T-helper 17 cell (primary cell): Measurements from ENCODE around the gene TPBG. TPM values are rescaled to one million over a fixed set of nuclear protein-coding genes. Genes with fewer than 3 reads are reported as not detected.

ENCODE experiments used
- ATAC-seq: fragments of 150-1000 bp; cut with Tn5 transposase; 2 replicates; pipeline ENCODE4 v1.10.0; 2021; ENCODE audit warnings: mild to moderate bottlenecking, moderate library complexity
- DNase-seq, 3 donors: peaks; one replicate each; pipeline versions ENCODE4 v3.0.0 to v3.0.0-alpha.2; 2020 to 2021
- H3K9me3 ChIP-seq: one replicate; pipeline ENCODE4 v1.7.0; 2013; ENCODE audit warnings: low read length, mild to moderate bottlenecking; ENCODE audit not compliant: control insufficient read depth, poor library complexity, severe bottlenecking
- H3K27ac Mint-ChIP-seq: one replicate; pipeline ENCODE4 v1.8.0; 2022; ENCODE audit warnings: mild to moderate bottlenecking, moderate library complexity, mixed read lengths
- H3K27me3 Mint-ChIP-seq: one replicate; pipeline ENCODE4 v1.8.0; 2022; ENCODE audit warnings: mixed read lengths
- H3K36me3 Mint-ChIP-seq: one replicate; pipeline ENCODE4 v1.8.0; 2022; ENCODE audit warnings: low read depth, mixed read lengths
- H3K4me1 Mint-ChIP-seq: one replicate; pipeline ENCODE4 v1.8.0; 2022; ENCODE audit warnings: mild to moderate bottlenecking, mixed read lengths
- H3K4me3 Mint-ChIP-seq: one replicate; pipeline ENCODE4 v1.8.0; 2022; ENCODE audit warnings: mild to moderate bottlenecking, moderate library complexity, mixed read lengths
- total RNA-seq, 4 donors: library from RNA in 2 of 4; stranded (reverse) in 2 of 4; gene quantifications; one replicate each; pipeline ENCODE4 v1.2.3 and lab custom pipeline; 2022 to 2026

The TPBG gene, protein sequence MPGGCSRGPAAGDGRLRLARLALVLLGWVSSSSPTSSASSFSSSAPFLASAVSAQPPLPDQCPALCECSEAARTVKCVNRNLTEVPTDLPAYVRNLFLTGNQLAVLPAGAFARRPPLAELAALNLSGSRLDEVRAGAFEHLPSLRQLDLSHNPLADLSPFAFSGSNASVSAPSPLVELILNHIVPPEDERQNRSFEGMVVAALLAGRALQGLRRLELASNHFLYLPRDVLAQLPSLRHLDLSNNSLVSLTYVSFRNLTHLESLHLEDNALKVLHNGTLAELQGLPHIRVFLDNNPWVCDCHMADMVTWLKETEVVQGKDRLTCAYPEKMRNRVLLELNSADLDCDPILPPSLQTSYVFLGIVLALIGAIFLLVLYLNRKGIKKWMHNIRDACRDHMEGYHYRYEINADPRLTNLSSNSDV
- total RNA-seq (1 to 10 TPM in 1 of 2 donors, under 1 TPM in 1; 0.89 to 2.5 TPM), total RNA-seq (lab: John Stamatoyannopoulos, UW) (1.8 to 2.9 reads per million in 2 donors)

DNA sequence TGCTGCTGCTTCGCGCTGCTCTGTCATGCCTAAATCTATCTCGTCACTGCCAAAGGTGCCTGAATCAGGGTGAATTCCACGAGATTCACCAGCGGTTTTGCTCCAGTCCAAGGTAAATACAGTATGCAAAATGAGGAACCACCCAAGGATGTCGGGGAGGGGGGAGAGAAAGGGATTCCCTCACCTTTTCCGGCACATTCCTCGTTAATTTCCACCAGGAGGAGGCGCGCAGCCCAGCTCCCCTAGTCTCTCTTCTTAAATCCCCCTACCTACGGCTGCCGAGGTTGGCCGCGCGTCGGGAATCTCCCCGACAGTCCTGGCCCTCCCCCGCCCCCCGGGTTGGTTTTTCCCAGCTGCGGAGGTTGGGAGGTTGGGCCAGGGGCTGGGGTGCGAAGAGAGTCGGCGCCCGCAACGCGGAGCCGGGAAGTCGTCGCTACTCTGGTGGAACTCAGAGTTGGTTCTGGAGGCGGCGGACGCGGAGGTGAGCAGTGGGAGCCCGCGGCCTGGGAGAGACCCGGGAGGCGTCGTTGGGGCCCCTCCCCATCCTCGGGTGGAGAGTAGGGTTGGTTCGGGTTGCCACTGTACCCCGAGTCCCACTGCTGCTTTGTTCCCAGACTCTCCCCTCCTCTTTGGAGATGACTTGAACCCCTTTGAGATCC is at the start of gene TPBG:
Gene TPBG (plus strand): TSS at position 390 of the 659 bp plus-strand sequence. CDS start 1,145 bp downstream, outside the sequence.
- DNase-seq (peak in 1 of 3 donors; percentile 14), ATAC-seq (peak; percentile 69)
- Mint-ChIP-seq H3K36me3 (peaks cover 2% of the 10 kb centered on the region), H3K27me3 (peaks cover 47% of the 10 kb centered on the region), H3K4me1 (peaks cover 21% of the 10 kb centered on the region), H3K27ac (peak within 1 kb of the TSS; percentile 60), H3K4me3 (peak within 1 kb of the TSS; percentile 93)
- H3K9me3 ChIP-seq = no peaks in the 10 kb centered on the region

DNA sequence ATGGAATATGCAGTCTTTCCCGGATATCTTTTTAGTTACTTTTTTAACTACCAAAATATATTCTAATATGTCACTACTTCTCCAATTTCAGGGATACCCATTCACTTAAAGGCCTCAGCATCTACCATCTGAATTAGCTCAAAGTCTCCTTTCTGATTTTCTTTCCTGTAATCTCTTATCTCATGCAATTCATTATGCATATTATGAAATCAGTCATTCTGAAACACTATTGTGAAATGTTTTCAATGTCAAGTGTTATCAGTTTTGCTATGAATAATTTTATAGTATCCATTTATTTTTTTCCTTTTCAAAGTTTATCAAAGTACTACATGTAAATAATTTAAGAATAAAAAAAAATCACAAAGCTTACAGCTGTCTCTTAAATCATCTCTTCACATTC is 41.2 kb upstream of the TPBG start:
- Mint-ChIP-seq H3K27ac (no peak overlapping the region), H3K4me3 (no peak overlapping the region), H3K4me1 (no peaks in the 10 kb centered on the region), H3K27me3 (no peaks in the 10 kb centered on the region), H3K36me3 (no peaks in the 10 kb centered on the region)
- no peaks in the 10 kb centered on the region for H3K9me3 ChIP-seq
- DNase-seq = no peak
- no peak for ATAC-seq

DNA sequence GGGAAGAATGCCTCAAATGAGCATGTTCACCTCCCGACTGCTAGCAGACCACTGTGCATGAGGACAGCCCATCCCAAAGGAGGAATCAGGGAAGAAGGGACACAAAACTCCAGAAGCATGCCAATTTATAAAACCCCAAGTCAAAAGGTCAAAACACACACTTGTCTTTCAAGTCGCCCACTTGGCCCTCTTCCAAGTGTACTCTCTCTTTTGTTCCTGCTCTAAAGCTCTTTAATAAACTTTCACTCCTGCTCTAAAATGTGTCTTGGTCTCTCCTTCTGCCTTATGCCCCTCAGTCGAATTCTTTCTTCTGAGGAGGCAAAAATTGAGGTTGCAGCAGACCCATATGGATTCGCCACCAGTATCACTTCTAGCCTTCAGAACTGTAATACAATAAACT is 33.9 kb upstream of the TPBG start:
- H3K36me3 Mint-ChIP-seq = no peaks in the 10 kb centered on the region
- DNase-seq = no peak
- H3K27me3 Mint-ChIP-seq = peaks cover 53% of the 10 kb centered on the region
- H3K27ac Mint-ChIP-seq = no peak overlapping the region
- no peak overlapping the region for H3K4me3 Mint-ChIP-seq
- H3K9me3 ChIP-seq = no peaks in the 10 kb centered on the region
- peaks cover 4% of the 10 kb centered on the region for H3K4me1 Mint-ChIP-seq
- no peak for ATAC-seq

GRCh38 chr6:82330171-82330804 is 33.3 kb upstream of the TPBG start:
- H3K27me3 Mint-ChIP-seq = peaks cover 53% of the 10 kb centered on the region
- no peak overlapping the region for H3K27ac Mint-ChIP-seq
- H3K4me3 Mint-ChIP-seq = no peak overlapping the region
- H3K9me3 ChIP-seq = no peaks in the 10 kb centered on the region
- ATAC-seq (no peak), DNase-seq (no peak)
- no peaks in the 10 kb centered on the region for H3K36me3 Mint-ChIP-seq
- H3K4me1 Mint-ChIP-seq = peaks cover 4% of the 10 kb centered on the region

DNA sequence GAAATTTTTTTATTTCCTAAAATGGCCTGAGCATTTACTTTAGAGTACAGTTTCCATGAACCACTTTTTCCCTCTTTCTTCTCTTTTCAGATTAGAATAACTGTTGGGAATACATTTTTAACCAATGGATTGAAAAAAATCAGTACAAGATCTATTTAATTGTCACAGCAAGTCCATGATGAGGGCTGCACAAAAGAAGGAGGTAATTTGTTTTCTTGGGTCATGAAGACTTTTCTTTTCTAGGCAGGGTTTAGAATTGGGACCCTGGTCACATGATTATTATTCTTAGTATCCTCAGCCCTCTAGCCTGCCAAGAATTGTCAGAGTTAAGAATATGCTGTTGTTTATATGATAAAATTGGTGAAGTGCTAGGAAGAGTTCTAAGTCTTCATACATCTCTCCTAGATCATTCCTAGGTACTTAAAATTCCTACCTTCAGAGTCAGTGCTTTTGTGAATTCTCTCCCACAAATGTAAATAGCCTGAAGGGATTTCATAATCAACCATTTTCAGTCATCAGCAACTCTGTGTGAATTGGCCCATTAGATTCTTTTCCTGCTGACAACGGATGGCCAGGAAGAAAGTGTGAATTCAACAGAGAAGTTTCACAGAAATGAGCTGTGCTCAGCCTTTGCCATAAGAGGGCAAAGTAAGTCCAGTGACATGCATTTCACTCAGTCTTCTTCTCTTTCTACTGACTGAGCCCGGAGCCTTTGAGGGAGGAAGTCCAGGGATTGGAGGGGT is 32.4 kb upstream of the TPBG start:
- peaks cover 53% of the 10 kb centered on the region for H3K27me3 Mint-ChIP-seq
- ATAC-seq (no peak), DNase-seq (no peak)
- H3K4me1 Mint-ChIP-seq = peaks cover 4% of the 10 kb centered on the region
- H3K27ac Mint-ChIP-seq = no peak overlapping the region
- no peaks in the 10 kb centered on the region for H3K9me3 ChIP-seq
- no peak overlapping the region for H3K4me3 Mint-ChIP-seq
- no peaks in the 10 kb centered on the region for H3K36me3 Mint-ChIP-seq

DNA sequence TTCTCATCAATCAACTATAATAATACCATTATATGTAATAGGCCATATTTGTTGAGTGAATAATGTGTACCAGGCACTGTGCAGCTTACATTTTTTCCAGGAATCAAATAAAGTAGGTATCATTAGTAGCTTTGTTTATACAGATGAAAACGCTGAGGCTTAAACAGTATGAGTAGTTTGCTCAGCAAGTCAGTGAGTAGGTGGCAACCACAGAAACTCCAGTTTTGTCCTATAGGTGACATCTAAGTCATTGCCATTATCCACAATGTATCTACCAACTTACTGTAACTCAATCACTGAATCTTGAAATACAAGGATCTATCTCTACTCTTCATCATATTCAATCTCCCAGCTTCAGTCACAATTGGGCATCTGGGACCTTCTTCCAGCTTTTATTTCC is 29.8 kb upstream of the TPBG start:
- peaks cover 48% of the 10 kb centered on the region for H3K27me3 Mint-ChIP-seq
- no peak overlapping the region for H3K27ac Mint-ChIP-seq
- DNase-seq (no peak), ATAC-seq (no peak)
- peaks cover 4% of the 10 kb centered on the region for H3K4me1 Mint-ChIP-seq
- no peak overlapping the region for H3K4me3 Mint-ChIP-seq
- no peaks in the 10 kb centered on the region for H3K36me3 Mint-ChIP-seq
- no peaks in the 10 kb centered on the region for H3K9me3 ChIP-seq

DNA sequence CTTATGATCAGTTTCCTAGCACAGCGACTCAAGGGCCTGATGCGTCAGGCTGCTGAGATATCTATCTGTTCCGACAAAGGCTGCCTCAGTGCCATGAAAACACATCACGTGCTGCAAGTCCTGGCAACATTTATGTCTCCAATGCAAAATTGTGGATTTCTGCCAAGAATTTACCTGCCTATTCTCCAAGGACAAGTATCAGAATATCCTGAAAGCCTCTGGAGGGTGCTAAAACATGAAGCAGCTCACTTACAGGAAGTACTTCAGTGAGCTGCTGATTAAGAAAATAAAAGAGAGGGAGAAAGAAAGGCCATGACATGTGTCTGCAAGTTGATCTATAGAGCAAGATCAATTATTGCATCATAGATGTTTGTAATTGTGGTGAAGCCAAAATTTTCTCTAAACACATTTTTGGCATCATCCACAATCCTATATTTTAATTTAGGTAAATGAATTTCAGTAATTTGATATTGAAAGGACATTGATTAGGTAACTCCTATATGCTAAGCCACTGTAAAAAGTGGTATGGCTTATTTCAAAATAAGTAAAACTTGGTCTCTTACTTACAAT is 25.8 kb upstream of the TPBG start:
- no peak for ATAC-seq
- H3K4me1 Mint-ChIP-seq = no peaks in the 10 kb centered on the region

DNA sequence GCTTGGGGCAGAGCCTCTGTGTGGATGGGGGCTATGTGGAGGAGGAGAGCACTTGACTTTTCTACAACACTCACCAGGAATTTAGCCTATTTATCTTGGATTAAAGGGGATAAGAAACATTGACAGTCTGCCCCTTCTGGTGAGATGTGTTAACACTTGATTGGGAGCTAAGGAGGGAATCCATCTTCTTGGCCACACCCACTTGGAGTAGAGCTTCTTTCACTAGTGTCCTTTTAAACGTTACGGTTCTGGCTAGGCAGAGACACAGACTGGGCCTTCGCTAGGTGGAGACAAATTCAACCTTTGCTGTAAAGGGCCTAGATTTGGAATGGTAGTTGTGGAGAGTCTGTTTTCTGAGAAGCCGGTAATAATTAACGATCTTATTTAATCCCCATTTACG is 15.5 kb upstream of the TPBG start:
- peaks cover 5% of the 10 kb centered on the region for H3K27me3 Mint-ChIP-seq
- H3K4me3 Mint-ChIP-seq = no peak overlapping the region
- no peak overlapping the region for H3K27ac Mint-ChIP-seq
- H3K36me3 Mint-ChIP-seq = peaks cover 3% of the 10 kb centered on the region
- no peaks in the 10 kb centered on the region for H3K9me3 ChIP-seq
- H3K4me1 Mint-ChIP-seq = no peaks in the 10 kb centered on the region
- ATAC-seq = no peak
- no peak for DNase-seq

More for the DNA sequence above, 25.8 kb upstream of the TPBG start:
- H3K9me3 ChIP-seq = no peaks in the 10 kb centered on the region
- H3K36me3 Mint-ChIP-seq = no peaks in the 10 kb centered on the region
- no peak overlapping the region for H3K27ac Mint-ChIP-seq
- DNase-seq = no peak
- H3K27me3 Mint-ChIP-seq = peaks cover 19% of the 10 kb centered on the region
- no peak overlapping the region for H3K4me3 Mint-ChIP-seq

DNA sequence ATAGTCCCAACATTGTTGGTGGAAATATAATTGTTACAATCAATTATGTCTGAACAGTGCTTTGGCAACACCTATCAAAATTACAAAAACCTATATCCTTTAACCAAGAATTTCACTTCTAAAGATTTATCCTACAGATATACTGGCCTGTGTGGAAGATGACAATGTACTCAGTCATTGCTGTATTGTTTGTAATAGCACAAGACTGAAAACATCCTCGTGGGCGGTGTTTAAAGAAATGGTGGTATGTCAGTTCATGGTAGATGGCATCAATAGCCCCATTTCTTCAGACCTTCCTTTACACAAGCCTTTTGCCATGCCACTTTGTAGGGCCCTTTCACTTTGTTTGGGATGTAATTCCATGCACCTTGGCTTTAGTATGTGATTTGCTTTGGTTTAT is 9.8 kb upstream of the TPBG start:
- no peaks in the 10 kb centered on the region for H3K4me1 Mint-ChIP-seq
- no peak overlapping the region for H3K27ac Mint-ChIP-seq
- DNase-seq (no peak), ATAC-seq (no peak)
- H3K36me3 Mint-ChIP-seq = peaks cover 3% of the 10 kb centered on the region
- no peaks in the 10 kb centered on the region for H3K9me3 ChIP-seq
- peaks cover 5% of the 10 kb centered on the region for H3K27me3 Mint-ChIP-seq
- H3K4me3 Mint-ChIP-seq = no peak overlapping the region

DNA sequence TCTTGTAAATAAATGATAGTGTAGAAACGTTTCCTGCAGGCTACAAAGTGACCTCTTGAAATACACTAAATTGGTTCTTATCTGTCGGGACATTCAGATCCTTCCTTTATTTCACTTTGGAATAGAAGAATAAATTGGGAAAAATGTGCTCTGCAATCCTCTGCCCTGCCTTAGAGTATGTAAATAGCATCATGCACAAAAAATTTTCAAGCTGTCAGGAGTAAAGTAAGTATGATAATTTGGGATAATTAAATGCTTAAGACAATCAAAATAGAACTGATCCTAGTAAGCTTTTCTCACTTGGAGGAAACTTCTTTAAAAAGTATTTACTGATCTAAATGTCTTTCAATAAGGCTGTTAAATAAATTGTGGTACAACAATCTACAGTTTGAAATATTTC is 3.1 kb upstream of the TPBG start:
- ATAC-seq (no peak), DNase-seq (no peak)
- peaks cover 18% of the 10 kb centered on the region for H3K4me1 Mint-ChIP-seq
- peaks cover 2% of the 10 kb centered on the region for H3K36me3 Mint-ChIP-seq
- no peak overlapping the region for H3K4me3 Mint-ChIP-seq
- no peak overlapping the region for H3K27ac Mint-ChIP-seq
- no peaks in the 10 kb centered on the region for H3K9me3 ChIP-seq
- peaks cover 39% of the 10 kb centered on the region for H3K27me3 Mint-ChIP-seq

GRCh38 chr6:82361631-82362030 is 2.0 kb upstream of the TPBG start:
- H3K36me3 Mint-ChIP-seq = peaks cover 2% of the 10 kb centered on the region
- H3K4me1 Mint-ChIP-seq = peaks cover 21% of the 10 kb centered on the region
- peaks cover 47% of the 10 kb centered on the region for H3K27me3 Mint-ChIP-seq
- H3K4me3 Mint-ChIP-seq = no peak overlapping the region
- H3K9me3 ChIP-seq = no peaks in the 10 kb centered on the region
- DNase-seq (no peak), ATAC-seq (no peak)
- H3K27ac Mint-ChIP-seq = no peak overlapping the region

DNA sequence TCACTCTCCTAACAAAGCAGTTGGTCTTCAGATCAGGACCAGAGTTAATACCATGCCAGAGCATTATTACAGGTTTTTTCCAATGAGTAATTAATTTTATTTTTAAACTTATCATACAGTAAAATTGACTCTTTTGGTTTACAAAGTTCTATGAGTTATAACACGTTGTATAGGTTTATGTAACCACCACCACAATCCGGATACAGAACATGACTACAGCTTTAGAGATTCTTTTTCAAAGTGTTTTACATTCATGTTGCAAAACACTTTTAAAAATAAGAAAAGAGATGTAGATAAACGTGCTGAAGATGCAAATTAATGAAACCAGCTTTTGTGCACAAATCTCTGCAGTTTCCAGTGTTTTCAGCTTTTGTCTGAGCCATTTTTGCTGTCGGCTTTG is 1.5 kb upstream of the TPBG start:
- Mint-ChIP-seq H3K27ac (no peak overlapping the region), H3K27me3 (peaks cover 47% of the 10 kb centered on the region), H3K36me3 (peaks cover 2% of the 10 kb centered on the region), H3K4me1 (peaks cover 21% of the 10 kb centered on the region), H3K4me3 (peak overlapping the region; percentile 93)
- DNase-seq (no peak), ATAC-seq (no peak)
- no peaks in the 10 kb centered on the region for H3K9me3 ChIP-seq
